ENCODE results near the gene ZC2HC1C.
"Not testable (repeated sequence)": the region's sequence is repeated elsewhere in the genome, so short reads cannot be mapped to it uniquely, and the experiment has no call there.

ZC2HC1C gene

DNA sequence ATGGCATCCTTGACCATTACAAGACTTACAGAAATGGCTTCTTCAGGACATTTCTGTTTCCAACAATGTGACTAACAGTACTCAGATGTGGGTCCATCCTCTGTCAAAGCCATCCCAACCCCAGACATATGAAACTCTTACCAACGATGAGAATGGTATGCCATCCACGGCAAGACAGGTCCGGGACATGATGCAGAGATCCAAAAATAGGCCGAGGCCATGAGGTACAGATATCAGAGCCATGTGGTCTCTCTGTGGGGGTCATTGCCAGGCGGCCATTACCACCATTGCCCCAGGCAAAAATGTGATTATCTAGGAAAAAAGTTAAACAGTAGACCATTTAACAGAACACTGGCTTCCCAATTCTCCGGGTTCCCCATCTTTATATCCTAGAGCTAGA lies 27.5 kb downstream of the ZC2HC1C start:
- no peak for DNase-seq

DNA sequence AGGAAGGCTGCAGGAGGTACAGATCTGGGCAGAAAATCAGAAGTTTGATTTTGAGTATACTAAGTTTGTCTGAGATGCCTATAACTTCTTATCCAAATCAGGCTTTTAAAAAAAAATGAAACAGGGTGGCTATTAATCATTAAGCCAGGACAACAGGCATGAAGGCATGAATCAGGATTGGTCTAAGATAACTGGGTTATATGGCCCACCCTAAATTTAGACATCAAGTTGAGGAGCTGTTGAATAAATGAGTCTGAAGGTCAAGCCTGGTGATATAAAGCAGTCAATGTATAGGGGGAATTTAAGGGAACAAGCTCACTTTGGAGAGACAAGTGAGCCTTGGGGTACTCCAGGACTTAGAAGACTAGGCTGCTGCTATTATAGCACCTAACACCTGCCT lies 28.8 kb downstream of the ZC2HC1C start:
- DNase-seq: no peak

DNA sequence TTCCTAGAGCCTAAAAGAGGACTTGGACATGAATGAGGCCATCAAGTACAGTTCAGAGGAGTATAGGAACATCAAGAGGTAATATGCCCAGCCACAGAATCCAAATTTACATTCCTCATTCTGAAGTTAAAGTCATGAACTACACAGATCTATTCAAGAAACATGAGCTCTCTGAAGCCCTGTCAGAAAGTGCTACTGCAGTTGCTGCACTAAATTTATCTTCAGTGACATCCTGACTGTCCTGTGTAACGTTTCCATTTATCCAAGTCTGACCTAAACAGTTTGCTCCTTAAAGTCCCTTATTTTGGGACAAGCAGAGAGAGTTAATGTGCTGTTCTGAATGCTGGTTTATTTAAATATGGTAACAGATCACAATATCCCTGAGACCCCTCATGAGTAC lies 29.2 kb downstream of the ZC2HC1C start:
- no peak for DNase-seq

DNA sequence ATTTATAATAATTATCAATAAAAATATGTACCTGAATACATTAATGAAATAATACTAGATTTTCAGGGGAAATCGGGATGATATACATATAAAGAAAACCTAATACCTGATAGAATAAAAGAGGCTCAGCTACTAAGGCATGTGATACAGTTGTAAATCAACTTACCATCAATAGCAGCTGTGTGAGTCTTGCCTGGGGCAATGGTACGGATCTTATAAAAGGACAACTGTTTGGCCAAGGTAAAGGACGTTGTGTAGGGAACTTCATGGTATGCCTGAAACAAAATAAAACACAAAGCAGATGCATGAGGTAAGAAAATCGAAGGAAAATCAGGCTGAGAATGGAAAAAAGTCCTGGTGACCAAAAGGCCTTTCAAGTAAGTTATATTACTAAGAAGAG lies 32.0 kb downstream of the ZC2HC1C start:
- no peak for DNase-seq

DNA sequence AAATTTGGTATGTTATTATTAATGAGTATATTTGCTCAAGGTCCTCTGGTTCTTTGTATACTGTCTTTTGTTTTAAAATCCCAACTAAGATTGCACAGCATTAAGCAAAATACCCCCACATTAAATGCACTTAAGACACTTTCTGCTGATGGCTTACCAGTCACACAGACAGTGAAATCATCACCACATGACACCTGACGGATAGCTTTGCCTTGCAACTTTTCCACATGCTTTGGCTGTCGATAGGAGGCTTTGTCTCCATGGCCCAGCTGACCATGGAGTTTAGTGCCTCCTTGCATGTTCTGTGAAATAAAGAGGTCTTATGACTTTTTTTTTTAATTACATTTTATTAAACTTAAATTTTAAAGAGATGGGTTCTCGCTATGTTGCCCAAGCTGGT lies 37.7 kb downstream of the ZC2HC1C start:
- peak; percentile 50 for DNase-seq

DNA sequence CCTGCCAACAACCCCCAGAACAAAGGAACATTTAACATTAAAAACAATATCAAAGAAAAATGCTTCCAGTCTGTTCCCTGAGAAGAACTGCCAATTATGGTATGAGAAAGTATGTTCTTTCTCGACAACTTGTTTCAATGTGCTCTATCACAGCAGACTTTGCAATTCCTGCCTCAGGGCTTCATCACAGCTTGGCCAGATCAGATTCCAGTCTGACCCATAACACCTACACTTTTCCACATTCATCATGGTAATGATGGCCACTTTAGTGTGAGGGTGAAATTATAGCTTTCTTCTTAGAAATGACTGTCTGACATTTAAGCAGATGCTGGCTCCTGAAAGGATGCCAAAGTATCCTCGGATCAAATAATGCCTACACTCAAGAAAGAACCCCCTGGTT lies 40.4 kb downstream of the ZC2HC1C start:
- DNase-seq: no peak

DNA sequence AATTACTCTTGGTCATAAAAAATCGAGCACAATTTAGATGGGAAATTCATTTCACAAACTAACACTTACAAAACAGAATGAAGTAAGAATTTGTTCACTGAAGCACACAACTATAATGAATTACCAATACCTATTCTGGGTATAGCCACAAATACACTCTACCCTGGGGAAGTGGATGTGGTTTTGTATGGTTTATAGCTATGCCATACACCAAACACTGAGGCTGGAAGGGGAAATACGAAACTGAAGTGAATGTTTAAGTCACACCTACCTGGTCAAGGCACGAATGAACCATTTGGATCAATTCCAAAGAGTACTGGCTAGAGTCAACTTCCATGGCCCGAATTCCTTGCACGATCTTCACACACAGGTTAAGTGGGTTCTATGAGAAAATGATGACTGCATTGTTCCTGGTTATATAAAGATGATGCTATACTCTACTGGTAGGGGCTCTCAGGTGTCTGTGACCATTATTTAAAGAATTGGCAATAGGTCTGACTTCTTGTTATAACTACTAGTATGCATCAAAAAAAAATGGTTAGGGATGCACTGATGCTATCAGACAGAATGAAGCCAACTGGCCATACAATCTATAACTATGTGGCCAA lies 44.6 kb downstream of the ZC2HC1C start:
- no peak for DNase-seq

DNA sequence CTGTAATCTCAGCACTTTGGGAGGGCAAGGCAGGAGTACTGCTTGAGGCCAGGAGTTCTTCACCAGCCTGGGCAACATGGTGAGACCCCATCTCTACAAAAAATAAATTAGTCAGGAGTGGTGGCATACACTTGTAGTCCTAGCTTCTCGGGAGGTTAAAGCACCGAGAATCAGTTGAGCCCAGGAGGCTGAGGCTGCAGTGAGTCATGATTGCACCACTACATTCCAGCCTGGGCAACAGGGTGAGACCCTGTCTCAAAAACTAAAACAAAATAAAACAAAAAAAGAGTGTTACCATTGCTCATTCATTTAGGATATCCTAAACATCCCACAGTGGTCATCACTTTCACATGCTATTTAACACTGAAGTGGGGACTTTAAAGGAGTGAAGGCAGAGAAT lies 49.6 kb downstream of the ZC2HC1C start:
- no peak for DNase-seq

DNA sequence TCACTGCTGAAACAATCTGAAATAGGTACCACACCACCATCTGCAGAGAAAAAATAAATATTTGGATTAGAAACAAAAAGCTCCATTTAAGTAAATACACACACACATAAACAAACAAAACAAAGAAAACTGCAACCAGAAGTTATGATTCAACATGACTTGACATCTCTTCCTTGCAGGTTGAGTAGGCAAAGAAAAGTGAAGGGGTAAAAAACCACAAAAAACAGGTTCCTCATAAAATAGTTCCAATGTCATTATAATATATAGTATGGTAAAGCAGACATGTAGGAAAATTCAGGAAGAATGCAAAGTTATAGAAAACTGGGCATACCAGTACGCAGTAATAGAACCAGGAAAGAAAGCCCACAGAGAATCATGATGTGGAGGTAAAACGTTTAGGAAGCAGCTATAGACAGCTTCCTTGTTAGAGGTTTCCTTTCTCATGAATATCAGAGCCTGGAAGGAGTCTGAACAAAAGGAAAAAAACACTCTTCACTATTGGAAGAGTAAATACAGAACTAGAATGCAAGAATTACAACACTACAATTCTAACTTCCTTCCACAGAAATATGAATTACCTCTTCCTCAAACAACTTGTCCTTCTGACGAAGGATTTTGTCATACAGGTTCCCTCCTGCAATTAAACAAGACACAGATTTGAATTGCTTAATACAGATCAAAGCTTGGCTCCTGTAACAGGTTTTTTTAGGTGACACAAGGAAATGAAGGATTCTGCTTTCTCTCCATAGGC lies 51.3 kb downstream of the ZC2HC1C start:
- peak; percentile 69 for DNase-seq

DNA sequence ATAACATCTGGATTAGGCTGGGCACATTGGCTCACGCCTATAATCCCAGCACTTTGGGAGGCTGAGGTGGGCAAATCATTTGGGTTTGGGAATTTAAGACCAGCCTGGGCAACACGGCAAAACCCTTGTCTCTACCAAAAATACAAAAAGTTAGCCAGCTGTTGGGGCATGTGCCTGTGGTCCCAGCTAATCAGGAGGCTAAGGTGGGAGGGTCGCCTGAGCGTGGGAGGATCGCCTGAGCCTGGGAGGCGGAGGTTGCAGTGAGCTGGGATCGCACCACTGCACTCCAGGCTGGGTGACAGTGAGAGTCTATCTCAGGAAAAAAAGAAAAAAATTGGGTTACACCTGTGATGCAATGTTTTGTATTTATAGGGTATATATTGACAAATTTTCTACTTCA lies 52.1 kb downstream of the ZC2HC1C start:
- DNase-seq: no peak

DNA sequence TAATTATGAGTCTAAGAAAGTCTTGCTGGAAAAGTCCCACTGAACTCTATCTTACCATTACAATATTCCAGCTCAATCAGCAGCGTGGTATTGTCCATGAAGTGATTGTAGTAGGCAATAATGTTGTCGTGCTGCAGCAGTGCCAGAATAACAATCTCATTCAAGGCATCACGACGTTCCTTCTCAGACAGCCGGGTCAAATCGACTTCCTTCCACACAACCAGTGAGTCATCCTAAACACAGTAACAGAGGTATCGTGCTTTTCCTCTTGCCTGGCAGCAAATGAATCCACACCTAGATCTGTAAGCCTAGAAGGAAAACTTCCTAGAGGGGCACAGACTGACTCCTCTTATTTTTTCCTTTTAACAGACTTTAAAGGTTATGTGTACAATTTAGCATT lies 54.5 kb downstream of the ZC2HC1C start:
- peak; percentile 74 for DNase-seq

DNA sequence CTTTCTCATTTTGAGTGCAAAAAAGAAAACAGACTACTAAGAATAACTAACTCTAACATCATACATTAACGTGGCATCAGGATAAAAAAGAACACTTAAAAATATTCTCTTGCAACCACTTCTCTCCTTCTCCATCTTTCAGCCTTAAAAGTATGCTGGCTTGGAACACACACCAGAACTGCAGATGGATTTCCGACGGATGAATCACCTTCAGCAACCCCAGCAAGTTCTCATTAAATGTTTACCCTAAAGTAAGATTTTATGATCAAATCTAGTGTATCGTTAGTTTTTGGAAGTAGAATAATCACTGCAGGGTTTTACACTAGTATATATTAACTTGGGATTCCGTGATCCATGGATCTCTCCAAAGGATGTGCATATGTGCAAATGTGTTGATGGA lies 56.2 kb downstream of the ZC2HC1C start:
- DNase-seq: peak; percentile 46

DNA sequence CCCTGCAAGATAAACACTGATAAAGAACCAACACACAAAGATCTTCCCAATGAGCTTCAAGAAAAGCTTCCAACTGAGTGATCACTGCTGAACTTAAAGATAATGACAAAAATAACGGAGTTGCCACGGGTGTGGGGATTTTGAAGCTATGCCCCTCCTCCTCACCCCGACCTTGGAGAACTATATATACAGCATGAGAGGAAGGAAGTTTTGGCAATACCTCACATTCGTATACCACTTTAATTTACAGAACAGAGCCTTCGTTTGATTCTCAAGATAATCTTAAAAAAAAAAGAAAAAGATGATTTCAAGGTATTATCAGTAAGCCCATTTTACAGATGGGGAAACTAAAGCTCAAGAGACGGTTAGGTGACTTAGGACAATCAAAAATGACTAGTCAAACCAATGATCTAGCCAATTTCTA lies 56.7 kb downstream of the ZC2HC1C start:
- peak; percentile 36 for DNase-seq

DNA sequence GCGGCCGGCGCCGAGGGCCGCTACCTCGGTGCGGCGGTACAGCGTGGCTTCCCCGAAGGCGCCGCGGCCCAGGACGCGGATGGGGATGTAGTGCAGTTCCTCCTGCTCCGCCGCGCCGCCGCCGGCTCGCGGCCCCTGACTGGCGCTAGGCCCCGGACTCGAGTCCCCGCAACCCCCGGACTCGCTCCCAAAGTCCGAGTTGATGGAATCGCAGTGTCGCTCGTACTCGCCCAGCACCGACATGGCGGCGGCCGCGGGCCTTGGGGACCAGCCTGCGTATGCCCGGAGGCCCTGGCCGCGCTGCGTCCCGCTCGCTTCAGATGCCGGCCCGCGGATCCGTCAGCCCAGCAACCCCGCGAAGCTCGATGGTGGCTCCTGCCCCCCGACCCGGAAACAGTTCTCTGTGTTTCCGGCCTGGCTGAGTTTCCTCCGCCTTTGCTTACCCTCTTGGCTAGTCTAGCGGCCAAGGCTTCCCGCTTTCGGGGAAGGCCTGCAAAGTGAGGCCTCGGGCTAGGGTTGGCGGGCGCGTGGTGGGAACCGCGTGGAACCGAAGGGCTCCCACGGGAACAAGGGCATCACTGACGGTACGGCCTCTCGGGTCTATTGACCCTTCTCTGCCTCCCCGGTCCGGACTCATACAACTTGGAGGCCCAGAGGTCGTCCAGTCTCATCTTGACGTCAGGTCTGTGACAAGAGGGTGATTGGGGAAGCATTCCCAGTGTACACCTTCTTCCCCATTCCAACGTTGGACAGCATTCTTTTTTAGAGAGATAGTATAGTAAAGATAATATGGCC lies 57.4 kb downstream of the ZC2HC1C start, which contains the start of gene NEK9:
TSS of gene NEK9 (minus strand) at position 370 of the 795 bp plus-strand sequence. CDS start at position 243, 127 bp downstream.
- peak; percentile 88 for DNase-seq

DNA sequence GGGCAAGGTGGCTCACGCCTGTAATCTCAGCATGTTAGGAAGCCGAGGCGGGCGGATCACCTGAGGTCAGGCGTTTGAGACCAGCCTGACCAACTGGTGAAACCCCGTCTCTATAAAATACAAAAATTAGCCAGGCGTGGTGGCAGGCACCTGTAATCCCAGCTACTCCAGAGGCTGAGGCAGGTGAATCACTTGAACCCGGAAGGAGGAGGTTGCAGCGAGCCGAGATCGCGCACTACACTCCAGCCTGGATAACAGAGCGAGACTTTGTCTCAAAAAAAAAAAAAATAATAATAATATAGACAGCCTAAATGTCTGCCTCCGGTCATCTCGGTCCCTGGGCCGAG lies 58.0 kb downstream of the ZC2HC1C start:
- DNase-seq: not testable (repeated sequence)

DNA sequence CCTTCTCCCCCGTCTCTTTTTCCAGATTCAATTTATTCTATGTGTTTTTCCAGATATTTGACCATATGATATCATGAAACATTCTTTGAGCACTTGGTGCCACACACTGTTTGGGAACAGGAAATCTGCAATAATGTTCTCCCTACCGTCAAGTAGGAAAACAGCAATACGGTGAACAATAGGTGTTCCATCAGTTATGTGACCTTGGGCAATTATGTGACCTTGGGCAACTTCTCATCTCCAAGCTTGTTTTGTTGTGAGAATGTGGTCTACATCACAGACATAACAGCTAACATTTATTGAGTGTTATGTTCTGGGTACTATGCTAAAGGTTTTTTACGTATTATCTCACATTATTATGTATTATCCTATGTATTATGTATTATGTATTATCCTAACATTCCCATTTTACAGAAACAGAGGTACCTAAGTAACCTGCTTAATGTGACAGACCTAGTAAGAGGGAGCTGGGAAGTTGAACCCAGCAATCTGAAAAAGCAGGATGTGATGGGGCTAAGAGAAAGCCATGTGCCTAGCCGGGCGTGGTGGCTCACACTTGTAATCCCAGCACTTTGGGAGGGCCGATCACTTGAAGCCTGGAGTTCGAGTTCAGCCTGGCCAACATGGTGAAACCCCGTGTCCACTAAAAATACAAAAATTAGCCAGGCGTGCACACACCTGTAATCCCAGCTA lies 58.6 kb downstream of the ZC2HC1C start:
- DNase-seq: peak; percentile 16

DNA sequence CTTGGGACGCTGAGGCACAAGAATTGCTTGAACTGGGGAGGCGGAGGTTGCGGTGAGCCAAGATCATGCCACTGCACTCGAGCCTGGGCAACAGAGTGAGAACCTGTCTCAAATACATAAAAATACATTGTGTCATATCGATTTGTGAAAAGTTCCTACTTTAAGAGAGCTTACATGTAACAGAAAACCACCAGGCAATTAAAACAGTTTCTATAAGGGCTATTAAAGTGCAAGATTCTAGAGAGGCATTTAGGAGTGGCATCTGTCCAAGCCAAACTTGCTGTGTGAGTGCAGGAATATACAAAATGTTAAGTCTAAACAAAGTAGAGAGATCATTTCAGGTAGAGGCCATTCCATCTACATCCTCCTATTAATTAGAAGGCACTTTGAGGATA lies 59.2 kb downstream of the ZC2HC1C start:
- no peak for DNase-seq
